HEK293T (cell line): ENCODE data around the gene SLC2A6.

Source experiments
- BHLHE40 ChIP-seq: fragments of 450-650 bp; IDR thresholded peaks from 2 replicates; pipeline ENCODE4 v1.6.1; 2016; ENCODE audit warnings: mild to moderate bottlenecking, moderate library complexity, borderline replicate concordance
- FOXA1 ChIP-seq: fragments of 450-650 bp; IDR thresholded peaks from 2 replicates; pipeline ENCODE4 v1.6.1; 2016; ENCODE audit warnings: mild to moderate bottlenecking
- FOXM1 ChIP-seq: fragments of 450-650 bp; IDR thresholded peaks from 2 replicates; pipeline ENCODE4 v1.6.1; 2017; ENCODE audit warnings: mild to moderate bottlenecking, borderline replicate concordance
- HDGF ChIP-seq: fragments of 450-650 bp; IDR thresholded peaks from 2 replicates; pipeline ENCODE4 v1.6.1; 2017; ENCODE audit warnings: antibody characterized with exemption, borderline replicate concordance
- L3MBTL2 ChIP-seq: fragments of 450-650 bp; conservative IDR thresholded peaks from 2 replicates; pipeline ENCODE4 v1.6.1; 2016; ENCODE audit warnings: mild to moderate bottlenecking
- NFRKB ChIP-seq: fragments of 450-650 bp; IDR thresholded peaks from 2 replicates; pipeline ENCODE4 v1.6.1; 2016; ENCODE audit warnings: mild to moderate bottlenecking, moderate library complexity
- SP1 ChIP-seq: fragments of 450-650 bp; IDR thresholded peaks from 2 replicates; pipeline ENCODE4 v1.6.1; 2017
- SUZ12 ChIP-seq: fragments of 450-650 bp; IDR thresholded peaks from 2 replicates; pipeline ENCODE4 v1.6.1; 2016; ENCODE audit warnings: mild to moderate bottlenecking
- ZNF384 ChIP-seq: fragments of 450-650 bp; IDR thresholded peaks from 2 replicates; pipeline ENCODE4 v1.6.1; 2016
- TF ChIP-seq, protein P1 (sequence below): fragments of 450-650 bp; IDR thresholded peaks from 2 replicates; pipeline ENCODE4 v1.6.1; 2016

DNA sequence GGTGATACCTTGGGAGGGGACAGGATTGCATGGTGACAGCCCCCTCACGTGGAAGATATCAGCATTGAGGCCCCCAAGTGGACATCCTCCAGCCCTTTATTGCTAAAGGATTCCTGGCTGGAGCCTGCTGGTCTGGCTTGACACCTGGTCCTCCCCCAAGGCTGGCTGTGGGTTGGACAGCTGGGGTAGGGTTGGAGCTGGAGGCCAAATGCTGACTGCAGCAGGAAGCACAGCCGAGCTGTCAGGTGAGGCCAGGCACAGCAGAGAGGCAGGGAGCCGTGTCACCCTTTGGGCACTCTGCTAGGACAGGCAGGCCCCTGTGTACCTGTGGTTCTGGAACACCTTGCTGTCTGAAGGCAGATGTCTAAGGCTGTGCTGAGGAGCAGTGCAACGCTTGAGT lies 16.9 kb downstream of the SLC2A6 start:
- TF ChIP-seq, protein P1, sequence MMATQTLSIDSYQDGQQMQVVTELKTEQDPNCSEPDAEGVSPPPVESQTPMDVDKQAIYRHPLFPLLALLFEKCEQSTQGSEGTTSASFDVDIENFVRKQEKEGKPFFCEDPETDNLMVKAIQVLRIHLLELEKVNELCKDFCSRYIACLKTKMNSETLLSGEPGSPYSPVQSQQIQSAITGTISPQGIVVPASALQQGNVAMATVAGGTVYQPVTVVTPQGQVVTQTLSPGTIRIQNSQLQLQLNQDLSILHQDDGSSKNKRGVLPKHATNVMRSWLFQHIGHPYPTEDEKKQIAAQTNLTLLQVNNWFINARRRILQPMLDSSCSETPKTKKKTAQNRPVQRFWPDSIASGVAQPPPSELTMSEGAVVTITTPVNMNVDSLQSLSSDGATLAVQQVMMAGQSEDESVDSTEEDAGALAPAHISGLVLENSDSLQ: no peak
- TF ChIP-seq L3MBTL2: no peak
- no peak for TF ChIP-seq HDGF
- no peak for TF ChIP-seq SP1
- TF ChIP-seq NFRKB: no peak
- no peak for TF ChIP-seq FOXA1
- TF ChIP-seq BHLHE40: no peak
- no peak for TF ChIP-seq FOXM1
- no peak for TF ChIP-seq ZNF384
- no peak for TF ChIP-seq SUZ12
